GM12878 (cell line): ENCODE measurements around the gene CARMIL3.

Source experiments
- SIN3A ChIP-seq: IDR thresholded peaks from 2 replicates; pipeline ENCODE4 v1.6.1; 2012; ENCODE audit warnings: low read depth, low read length, improper control_type of control experiment
- TF ChIP-seq, protein P1 (sequence below), 3 experiments: IDR thresholded peaks in 2 of 3; conservative IDR thresholded peaks in 1 of 3; 2 replicates each; pipeline ENCODE4 v1.5.1; 2011; ENCODE audit warnings: low read depth in 3 of 3, low read length in 3 of 3, mild to moderate bottlenecking in 3 of 3, control low read depth in 2 of 3, moderate library complexity in 2 of 3, inconsistent platforms in 1 of 3, mixed read lengths in 1 of 3; ENCODE audit not compliant: control insufficient read depth in 2 of 3, insufficient read depth in 1 of 3; ENCODE audit errors: extremely low read depth in 1 of 3

DNA sequence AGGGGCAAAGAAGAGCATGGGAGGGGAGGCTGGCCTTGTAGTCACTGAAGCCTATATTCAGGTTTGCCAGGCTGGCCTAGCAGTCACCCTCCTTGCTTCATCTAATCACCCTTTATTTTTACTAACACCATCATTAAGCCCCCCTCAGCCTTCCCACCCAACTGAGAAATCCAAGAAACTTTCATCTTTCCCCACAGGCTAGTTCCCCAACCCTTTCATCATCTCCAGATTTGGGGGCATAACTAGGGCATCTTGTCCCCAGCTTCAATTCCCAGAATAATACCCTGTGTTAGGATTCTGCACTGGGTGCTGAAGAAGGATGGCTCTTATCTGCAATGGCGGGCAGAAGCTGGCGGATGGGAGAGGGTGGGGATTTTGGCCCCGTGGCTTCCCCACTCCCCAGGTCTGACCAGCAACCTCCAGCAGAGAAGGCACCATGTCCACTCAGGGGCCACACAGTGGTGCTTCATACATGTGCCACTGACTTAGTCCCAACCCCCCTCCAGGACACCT, 49.2 kb downstream of the CARMIL3 start:
- TF ChIP-seq SIN3A = no peak
- TF ChIP-seq, protein P1, sequence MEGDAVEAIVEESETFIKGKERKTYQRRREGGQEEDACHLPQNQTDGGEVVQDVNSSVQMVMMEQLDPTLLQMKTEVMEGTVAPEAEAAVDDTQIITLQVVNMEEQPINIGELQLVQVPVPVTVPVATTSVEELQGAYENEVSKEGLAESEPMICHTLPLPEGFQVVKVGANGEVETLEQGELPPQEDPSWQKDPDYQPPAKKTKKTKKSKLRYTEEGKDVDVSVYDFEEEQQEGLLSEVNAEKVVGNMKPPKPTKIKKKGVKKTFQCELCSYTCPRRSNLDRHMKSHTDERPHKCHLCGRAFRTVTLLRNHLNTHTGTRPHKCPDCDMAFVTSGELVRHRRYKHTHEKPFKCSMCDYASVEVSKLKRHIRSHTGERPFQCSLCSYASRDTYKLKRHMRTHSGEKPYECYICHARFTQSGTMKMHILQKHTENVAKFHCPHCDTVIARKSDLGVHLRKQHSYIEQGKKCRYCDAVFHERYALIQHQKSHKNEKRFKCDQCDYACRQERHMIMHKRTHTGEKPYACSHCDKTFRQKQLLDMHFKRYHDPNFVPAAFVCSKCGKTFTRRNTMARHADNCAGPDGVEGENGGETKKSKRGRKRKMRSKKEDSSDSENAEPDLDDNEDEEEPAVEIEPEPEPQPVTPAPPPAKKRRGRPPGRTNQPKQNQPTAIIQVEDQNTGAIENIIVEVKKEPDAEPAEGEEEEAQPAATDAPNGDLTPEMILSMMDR (IDR thresholded peaks at IDR 0.05 in 2 of 3, conservative IDR thresholded peaks at IDR 0.05 in 1 of 3; ENCODE audit: control insufficient read depth in 2 of 3, extremely low read depth in 1 of 3, insufficient read depth in 1 of 3, low read depth in 3 of 3, low read length in 3 of 3) = no peak
